ENCODE measurements around the gene KRTAP20-2.
A peak's percentile ranks its signal among the peaks of the same experiment; 100 is the strongest.

The KRTAP20-2 gene

GRCh38 chr21:30634906-30635305 lies at the start of gene KRTAP20-2:
TSS of gene KRTAP20-2 (plus strand) at chr21:30635206. CDS start at chr21:30635264, 58 bp downstream.
- DNase-seq (ENCODE audit: low read depth in 1 of 2, low spot score in 1 of 2), result no peak
- in situ Hi-C loops (cut with HindIII; ENCODE audit: low pct_unique_long_range_greater_than_20kb, low sequenced_read_pairs), result no loop called here
- TF ChIP-seq JUND (IDR thresholded peaks at IDR 0.05; ENCODE audit: low read depth), result no peak

DNA sequence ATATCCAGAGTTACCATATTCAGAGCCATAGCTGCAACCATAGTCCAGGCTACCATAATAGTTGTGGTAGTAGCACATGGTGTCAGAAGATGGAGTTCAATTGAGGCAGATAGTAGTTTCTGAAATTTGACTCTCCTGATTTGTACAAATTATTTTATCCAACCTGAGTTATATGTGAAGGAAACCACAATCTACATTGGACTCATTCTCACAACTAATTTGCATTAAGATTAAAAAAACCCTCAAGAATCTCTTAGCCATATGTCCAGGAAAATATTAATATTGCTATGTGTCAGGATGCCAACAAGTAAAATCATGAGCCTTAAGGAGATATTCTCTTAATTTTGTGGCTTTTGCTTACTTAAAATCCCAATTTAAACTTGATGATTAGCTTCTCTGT lies 44.7 kb upstream of the KRTAP20-2 start, which contains the start of gene KRTAP22-2:
Gene KRTAP22-2 (minus strand): TSS at position 101 of the 400 bp plus-strand sequence.
- DNase-seq (ENCODE audit: low read depth in 1 of 2, low spot score in 1 of 2), result no peak
- no peak for TF ChIP-seq JUND (IDR thresholded peaks at IDR 0.05; ENCODE audit: low read depth)
- in situ Hi-C loops (cut with HindIII; ENCODE audit: low pct_unique_long_range_greater_than_20kb, low sequenced_read_pairs), result no loop called here

- in situ Hi-C loops (cut with HindIII; ENCODE audit: low pct_unique_long_range_greater_than_20kb, low sequenced_read_pairs), result no loop called here
- no peak for TF ChIP-seq JUND (IDR thresholded peaks at IDR 0.05; ENCODE audit: low read depth)
- no peak for DNase-seq (ENCODE audit: low read depth in 1 of 2, low spot score in 1 of 2)
These were observed 42.9 kb upstream of the KRTAP20-2 start, which contains the start of gene KRTAP6-3 for GRCh38 chr21:30592140-30592539. TSS of gene KRTAP6-3 (plus strand) at chr21:30592440. CDS start at chr21:30592446, 6 bp downstream.

DNA sequence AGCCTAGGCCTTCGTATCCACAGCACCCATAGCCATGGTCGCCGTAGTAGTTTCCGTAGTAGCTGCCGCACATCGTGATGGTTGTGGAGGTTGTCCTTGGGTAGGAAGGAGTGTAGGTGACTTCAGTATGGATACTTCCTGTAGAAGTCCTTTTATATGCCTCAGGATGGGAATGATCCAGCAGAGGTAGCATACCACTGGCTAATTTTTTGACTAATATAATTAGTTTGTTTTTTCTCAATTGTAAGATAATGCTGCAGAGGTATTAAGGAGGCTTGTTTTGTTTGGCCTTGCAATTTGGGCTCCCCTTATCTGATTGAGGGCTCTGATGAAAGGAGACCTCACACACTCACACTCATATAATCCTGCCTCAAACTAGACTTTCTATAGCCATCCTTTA lies 36.2 kb upstream of the KRTAP20-2 start, which contains the start of gene KRTAP6-2:
Gene KRTAP6-2 (minus strand): TSS at position 101 of the 400 bp plus-strand sequence. CDS start 28 bp downstream, at position 73.
- in situ Hi-C loops (cut with HindIII; ENCODE audit: low pct_unique_long_range_greater_than_20kb, low sequenced_read_pairs), result no loop called here
- no peak for DNase-seq (ENCODE audit: low read depth in 1 of 2, low spot score in 1 of 2)
- no peak for TF ChIP-seq JUND (IDR thresholded peaks at IDR 0.05; ENCODE audit: low read depth)

- no peak for DNase-seq (ENCODE audit: low read depth in 1 of 2, low spot score in 1 of 2)
- in situ Hi-C loops (cut with HindIII; ENCODE audit: low pct_unique_long_range_greater_than_20kb, low sequenced_read_pairs), result no loop called here
- no peak for TF ChIP-seq JUND (IDR thresholded peaks at IDR 0.05; ENCODE audit: low read depth)
These were observed 34.2 kb upstream of the KRTAP20-2 start, which contains the start of gene KRTAP22-1 for GRCh38 chr21:30600787-30601186. TSS of gene KRTAP22-1 (plus strand) at chr21:30601087.

- TF ChIP-seq JUND (IDR thresholded peaks at IDR 0.05; ENCODE audit: low read depth), result no peak
- DNase-seq (ENCODE audit: low read depth in 1 of 2, low spot score in 1 of 2), result peak in 1 of 2 experiments; percentile 6
- in situ Hi-C loops (cut with HindIII; ENCODE audit: low pct_unique_long_range_greater_than_20kb, low sequenced_read_pairs), result no loop called here
These were observed 29.0 kb upstream of the KRTAP20-2 start for GRCh38 chr21:30605968-30606367.

DNA sequence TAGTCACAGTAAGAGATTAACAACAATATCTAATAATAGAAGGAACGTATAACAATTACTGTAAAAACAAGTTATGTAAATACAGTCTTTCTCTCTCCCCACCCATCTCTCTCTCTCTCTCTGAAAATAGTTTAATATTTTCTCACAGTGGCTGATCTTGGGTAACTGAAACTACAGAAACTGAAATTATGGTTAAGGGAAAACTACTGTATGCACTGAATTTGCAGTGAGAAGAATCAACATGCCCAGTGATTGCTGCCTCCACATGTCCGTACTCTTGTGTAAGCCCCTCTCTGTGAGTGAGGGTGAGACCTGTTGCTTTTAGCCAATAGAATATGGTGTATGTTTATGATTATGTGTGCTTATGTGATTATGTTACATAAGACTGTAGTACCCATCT lies 22.9 kb upstream of the KRTAP20-2 start:
- in situ Hi-C loops (cut with HindIII; ENCODE audit: low pct_unique_long_range_greater_than_20kb, low sequenced_read_pairs), result no loop called here
- DNase-seq (ENCODE audit: low read depth in 1 of 2, low spot score in 1 of 2), result no peak

GRCh38 chr21:30613836-30614235 lies 21.2 kb upstream of the KRTAP20-2 start, which contains the start of gene KRTAP6-1:
TSS of gene KRTAP6-1 (minus strand) at chr21:30613930. CDS start at chr21:30613904, 26 bp downstream.
- no peak for TF ChIP-seq JUND (IDR thresholded peaks at IDR 0.05; ENCODE audit: low read depth)
- DNase-seq (ENCODE audit: low read depth in 1 of 2, low spot score in 1 of 2), result no peak
- in situ Hi-C loops (cut with HindIII; ENCODE audit: low pct_unique_long_range_greater_than_20kb, low sequenced_read_pairs), result no loop called here

More for the DNA sequence above, 22.9 kb upstream of the KRTAP20-2 start:
- no peak for TF ChIP-seq JUND (IDR thresholded peaks at IDR 0.05; ENCODE audit: low read depth)

- no peak for DNase-seq (ENCODE audit: low read depth in 1 of 2, low spot score in 1 of 2)
- in situ Hi-C loops (cut with HindIII; ENCODE audit: low pct_unique_long_range_greater_than_20kb, low sequenced_read_pairs), result no loop called here
- TF ChIP-seq JUND (IDR thresholded peaks at IDR 0.05; ENCODE audit: low read depth), result no peak
These were observed 19.8 kb upstream of the KRTAP20-2 start for GRCh38 chr21:30615199-30615598.

GRCh38 chr21:30616125-30616524 lies 18.9 kb upstream of the KRTAP20-2 start, which contains the start of gene KRTAP20-1:
TSS of gene KRTAP20-1 (plus strand) at chr21:30616425. CDS start at chr21:30616455, 30 bp downstream.
- TF ChIP-seq JUND (IDR thresholded peaks at IDR 0.05; ENCODE audit: low read depth), result no peak
- in situ Hi-C loops (cut with HindIII; ENCODE audit: low pct_unique_long_range_greater_than_20kb, low sequenced_read_pairs), result no loop called here
- DNase-seq (ENCODE audit: low read depth in 1 of 2, low spot score in 1 of 2), result no peak

DNA sequence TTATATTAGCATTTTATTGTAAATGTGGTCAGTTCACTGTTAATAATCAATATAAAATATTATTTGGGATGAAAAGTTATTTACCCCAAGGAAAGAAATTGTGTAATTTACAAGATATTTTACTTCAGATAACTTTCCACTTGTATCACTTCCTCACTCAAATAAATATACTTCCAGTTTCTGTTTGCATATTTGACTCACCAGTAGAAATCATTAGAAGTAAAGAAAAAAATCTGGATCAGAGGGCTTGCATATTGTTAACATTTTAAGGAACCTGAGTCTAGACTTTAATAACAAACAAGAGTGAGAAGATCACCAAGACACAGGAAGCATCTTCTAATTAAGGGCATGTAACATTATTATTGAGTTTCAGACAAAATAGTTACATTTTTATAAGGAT lies 14.9 kb upstream of the KRTAP20-2 start:
- DNase-seq (ENCODE audit: low read depth in 1 of 2, low spot score in 1 of 2), result no peak
- TF ChIP-seq JUND (IDR thresholded peaks at IDR 0.05; ENCODE audit: low read depth), result no peak
- in situ Hi-C loops (cut with HindIII; ENCODE audit: low pct_unique_long_range_greater_than_20kb, low sequenced_read_pairs), result no loop called here

GRCh38 chr21:30620522-30620921 lies 14.5 kb upstream of the KRTAP20-2 start, which contains the start of gene KRTAP20-4:
TSS of gene KRTAP20-4 (plus strand) at chr21:30620627.
- no peak for TF ChIP-seq JUND (IDR thresholded peaks at IDR 0.05; ENCODE audit: low read depth)
- in situ Hi-C loops (cut with HindIII; ENCODE audit: low pct_unique_long_range_greater_than_20kb, low sequenced_read_pairs), result no loop called here
- no peak for DNase-seq (ENCODE audit: low read depth in 1 of 2, low spot score in 1 of 2)

DNA sequence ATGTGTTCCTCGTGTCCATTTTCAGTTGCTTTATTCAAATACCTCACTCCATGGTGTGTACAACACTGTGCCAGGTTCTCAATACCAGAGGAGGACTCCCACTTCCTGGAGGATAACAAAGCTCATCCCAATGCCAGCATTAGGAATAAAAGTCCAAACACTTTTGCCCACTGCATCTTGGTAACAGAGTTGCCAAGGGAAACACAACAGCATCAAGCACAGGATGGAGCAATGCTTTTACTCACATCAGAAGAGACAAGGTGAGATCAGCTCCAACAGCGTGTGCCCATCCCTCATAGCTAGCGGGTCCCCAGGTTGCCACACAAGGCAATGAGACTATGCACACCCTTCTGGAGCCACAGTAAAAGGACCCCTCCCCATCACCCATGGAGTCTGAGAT lies 11.6 kb upstream of the KRTAP20-2 start:
- no peak for TF ChIP-seq JUND (IDR thresholded peaks at IDR 0.05; ENCODE audit: low read depth)
- in situ Hi-C loops (cut with HindIII; ENCODE audit: low pct_unique_long_range_greater_than_20kb, low sequenced_read_pairs), result no loop called here
- no peak for DNase-seq (ENCODE audit: low read depth in 1 of 2, low spot score in 1 of 2)
